Glomerular visceral epithelial cell (primary cell): ENCODE measurements around the gene TM9SF1.

ENCODE experiments used
- DNase-seq: peaks from one replicate; pipeline ENCODE4 v3.0.0-alpha.2; 2016; ENCODE audit errors: extremely low spot score

Gene TM9SF1

DNA sequence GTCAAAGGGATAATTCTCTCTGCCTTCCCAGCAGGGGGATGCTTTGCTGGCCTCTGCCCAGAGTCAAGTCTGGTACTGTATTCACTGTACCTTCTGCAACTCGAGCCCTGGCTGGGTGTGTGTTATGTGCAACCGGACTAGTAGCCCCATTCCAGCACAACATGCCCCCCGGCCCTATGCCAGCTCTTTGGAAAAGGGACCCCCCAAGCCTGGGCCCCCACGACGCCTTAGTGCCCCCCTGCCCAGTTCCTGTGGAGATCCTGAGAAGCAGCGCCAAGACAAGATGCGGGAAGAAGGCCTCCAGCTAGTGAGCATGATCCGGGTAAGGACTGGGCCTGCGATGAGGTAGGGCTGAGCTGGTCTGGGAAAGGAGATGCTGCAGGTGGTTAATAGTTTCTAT lies 44.7 kb downstream of the TM9SF1 start:
- DNase-seq = no peak

DNA sequence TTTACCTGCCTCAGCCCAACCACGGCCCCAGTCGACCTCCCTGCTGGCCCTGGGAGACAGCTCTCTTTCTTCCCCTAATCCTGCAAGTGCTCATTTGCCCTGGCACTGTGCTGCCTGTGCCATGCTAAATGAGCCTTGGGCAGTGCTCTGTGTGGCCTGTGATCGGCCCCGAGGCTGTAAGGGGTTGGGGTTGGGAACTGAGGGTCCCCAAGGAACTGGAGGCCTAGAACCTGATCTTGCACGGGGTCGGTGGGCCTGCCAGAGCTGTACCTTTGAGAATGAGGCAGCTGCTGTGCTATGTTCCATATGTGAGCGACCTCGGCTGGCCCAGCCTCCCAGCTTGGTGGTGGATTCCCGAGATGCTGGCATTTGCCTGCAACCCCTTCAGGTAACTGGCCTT lies 45.2 kb downstream of the TM9SF1 start:
- DNase-seq = no peak

DNA sequence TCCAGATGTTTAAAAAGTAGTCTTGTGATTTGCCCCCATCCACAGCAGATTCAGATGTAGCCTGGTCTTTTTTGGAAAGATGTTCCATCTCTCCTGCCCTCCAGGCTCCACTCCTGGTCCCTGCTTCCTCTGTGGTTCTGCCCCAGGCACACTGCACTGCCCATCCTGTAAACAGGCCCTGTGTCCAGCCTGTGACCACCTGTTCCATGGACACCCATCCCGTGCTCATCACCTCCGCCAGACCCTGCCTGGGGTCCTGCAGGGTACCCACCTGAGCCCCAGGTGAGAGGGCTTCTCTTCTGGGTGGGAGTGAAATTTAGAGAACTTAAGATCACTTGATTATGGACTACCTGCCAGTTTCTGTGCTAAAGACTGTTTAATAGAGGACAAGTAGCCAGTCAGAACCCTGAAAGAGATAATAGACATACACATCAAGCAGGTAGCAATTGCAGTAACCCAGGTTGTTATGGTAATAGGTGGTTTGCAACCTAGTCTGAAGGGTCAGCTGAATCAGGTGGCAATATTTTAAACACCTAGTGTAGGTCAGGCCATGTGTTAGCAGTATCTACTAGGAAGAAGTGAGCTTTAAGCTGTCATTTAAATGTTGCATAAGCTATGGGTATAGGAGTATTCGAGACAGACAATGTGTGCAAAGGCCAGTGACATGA lies 45.8 kb downstream of the TM9SF1 start:
- no peak for DNase-seq

DNA sequence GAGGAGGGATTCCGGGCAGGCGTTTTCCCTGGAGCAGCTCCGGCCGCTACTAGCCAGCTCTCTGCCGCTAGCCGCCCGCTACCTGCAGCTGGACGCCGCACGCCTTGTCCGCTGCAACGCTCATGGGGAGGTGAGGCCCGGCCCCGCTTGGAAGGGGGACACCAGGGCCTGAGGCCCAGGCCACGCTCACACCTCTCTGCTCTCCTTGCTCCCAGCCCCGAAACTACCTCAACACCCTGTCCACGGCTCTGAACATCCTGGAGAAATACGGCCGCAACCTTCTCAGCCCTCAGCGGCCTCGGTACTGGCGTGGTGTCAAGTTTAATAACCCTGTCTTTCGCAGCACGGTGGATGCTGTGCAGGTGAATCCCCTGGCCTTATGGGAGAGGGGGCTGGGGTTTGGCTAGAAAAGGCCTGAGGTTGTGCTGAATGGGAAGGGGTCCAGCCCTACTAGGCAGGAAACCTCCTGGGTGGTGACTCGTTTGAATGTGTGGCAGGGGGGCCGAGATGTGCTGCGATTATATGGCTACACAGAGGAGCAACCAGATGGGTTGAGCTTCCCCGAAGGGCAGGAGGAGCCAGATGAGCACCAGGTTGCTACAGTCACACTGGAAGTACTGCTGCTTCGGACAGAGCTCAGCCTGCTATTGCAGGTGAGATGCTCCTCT lies 47.3 kb downstream of the TM9SF1 start:
- no peak for DNase-seq

DNA sequence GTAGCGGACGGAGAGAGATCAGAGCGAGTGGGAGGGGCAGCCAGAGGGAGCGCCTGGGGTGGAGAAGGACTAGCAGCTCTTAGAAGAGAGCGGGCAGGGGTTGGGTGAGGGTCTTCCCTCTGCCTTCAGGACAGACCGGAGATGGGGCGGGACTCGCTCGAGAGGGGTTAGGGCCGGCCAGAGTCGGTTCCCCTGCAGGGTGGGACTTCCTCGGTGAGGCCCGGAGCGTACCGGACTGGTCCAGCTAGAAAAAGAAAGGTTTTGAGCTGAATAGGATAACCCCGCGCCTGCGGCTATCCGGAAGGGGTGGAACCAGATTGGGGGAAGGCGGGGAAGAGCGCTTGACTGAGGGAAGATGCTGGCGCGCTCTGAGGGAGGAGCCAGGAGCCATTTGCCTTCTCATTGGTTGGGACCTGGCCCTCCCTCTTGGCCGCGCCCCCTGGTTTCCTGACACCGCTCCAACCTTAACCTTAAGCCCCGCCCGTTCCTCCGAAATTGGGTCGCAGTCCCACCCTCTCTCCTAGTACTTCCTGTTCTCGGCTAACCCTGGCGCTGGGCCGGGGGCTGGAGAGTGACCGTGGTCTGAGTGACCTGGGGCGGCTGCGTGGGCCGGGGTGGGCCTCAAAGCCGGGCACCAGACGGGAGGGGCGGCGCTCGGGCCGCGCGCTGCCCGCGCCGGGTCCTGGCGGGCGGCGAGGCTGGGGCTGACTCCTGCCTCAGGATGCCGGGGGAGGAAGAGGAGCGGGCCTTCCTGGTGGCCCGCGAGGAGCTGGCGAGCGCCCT lies 48.1 kb downstream of the TM9SF1 start, which contains the start of gene RNF31:
Gene RNF31 (plus strand): TSS at position 521 of the 783 bp plus-strand sequence. CDS start 201 bp downstream, at position 722.
- DNase-seq = peak; percentile 98

DNA sequence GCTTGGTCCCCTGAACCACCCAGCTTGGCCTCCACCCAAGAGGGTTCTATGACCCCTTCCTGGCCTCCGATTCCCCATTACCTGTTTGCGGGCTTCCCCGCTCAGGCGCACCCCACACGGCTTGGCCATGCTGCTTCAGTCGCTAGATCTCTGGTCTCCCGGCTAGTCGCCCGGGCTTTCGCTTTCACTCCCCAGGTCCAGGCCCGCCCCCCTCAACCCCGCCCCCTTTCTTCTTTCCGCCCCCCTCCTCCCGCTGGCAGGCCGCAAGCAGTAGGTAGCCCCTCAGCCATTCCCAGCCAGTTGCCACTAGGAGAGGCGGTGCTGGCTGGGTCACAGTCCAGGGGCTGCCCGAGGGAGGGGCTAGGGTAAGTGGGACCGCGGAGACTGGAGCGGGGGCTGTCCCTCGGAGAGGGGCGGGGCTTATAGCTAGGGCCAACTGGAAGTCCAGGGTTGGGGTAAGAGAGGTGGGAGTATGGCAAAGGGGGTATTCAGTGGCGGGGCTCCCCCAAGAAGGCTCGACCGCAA lies 48.7 kb downstream of the TM9SF1 start, which contains the start of gene PSME2:
Gene PSME2 (minus strand): TSS at position 158 of the 525 bp plus-strand sequence. CDS start 29 bp downstream, at position 129.
- peak; percentile 99 for DNase-seq

DNA sequence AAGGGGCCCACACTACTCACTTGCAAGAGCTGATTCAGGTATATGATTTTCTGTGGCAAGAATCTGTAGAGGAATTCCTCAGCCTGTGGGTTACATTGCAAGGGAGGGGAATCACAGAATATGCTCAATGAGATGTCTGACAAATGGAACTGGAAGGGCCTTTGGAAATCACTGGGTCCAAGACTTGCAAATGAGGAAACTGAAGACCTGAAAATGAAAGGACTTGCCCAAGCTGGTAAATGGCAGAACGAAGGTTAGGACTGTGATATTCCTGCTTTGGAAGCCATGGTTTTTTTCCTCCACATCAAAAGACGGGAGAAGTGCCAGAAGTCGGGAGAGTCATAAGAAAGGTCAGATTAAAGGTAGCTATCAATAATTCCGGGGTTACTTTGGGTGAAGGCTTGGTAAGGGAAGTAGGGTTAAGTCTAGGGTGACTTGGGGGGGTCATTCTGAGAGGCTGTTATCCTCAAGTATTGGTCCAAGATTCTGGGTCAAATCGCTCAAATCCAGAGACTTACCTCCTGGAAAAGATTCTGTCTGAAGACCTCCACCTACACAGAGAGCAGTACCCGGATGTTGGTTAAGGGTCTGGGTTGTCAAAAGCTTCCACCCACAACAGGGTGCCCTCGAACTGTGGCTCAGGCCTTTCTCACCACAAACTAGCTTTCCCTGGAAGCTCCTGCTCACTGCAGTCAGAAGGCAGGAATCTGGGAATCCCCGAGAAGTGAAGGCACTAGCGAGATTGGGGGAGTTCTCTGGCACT lies 49.4 kb downstream of the TM9SF1 start:
- DNase-seq = no peak

DNA sequence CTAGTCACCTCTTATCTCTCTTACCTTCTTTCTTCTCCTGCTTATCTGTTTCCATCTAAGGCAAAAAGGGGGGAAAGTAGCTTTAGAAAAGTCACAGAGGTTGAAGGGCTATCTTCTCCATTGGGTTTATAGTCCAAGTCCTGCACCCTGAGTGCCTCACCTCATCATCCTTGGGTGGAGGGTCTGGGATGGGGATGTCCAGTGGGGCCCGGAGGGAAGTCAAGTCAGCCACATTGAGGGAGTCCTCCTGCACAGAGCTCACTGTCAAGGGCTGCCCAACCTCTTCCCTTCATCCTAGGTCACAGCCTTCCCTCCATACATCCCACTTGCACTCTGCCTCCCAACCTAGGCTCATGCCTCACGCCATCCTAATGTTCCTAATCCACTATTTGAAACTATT lies 50.0 kb downstream of the TM9SF1 start:
- no peak for DNase-seq

DNA sequence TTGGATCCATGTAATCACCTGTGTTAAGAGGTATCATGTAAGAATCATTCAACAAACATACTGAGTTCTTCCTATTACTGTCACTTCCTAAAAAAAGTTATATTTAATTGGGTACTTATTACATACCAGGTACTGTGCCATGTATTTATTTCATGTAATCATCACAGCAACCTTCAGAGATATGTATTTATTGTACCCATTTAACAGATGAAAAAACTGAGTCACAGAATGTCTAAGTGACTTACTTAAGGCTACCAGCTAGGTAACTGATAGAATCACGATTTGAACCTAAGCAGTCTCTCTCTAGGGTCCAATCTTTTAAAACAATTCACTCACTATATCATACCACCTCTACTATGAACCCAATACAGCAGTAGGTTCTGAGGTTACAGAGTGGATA lies 50.8 kb downstream of the TM9SF1 start:
- DNase-seq = no peak

DNA sequence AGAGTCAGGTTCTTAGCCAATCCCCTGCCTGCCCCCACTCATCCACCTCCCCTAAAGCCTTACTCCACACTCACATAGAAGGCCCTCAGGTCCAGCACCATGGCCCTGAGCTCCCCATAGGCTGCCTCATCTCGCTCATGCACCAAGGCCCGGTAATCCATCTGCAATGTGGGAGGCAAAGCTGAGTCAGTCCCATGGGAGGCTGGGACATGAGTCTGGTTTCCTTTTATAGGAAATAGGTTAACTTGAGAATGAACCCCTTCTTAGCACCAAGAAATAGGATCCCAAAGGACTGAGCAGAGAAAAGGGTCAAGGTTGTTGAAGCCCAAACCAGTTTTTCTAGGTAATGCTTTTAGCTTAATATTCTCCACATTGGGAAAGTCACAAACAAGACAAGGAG lies 51.7 kb downstream of the TM9SF1 start:
- DNase-seq = no peak

DNA sequence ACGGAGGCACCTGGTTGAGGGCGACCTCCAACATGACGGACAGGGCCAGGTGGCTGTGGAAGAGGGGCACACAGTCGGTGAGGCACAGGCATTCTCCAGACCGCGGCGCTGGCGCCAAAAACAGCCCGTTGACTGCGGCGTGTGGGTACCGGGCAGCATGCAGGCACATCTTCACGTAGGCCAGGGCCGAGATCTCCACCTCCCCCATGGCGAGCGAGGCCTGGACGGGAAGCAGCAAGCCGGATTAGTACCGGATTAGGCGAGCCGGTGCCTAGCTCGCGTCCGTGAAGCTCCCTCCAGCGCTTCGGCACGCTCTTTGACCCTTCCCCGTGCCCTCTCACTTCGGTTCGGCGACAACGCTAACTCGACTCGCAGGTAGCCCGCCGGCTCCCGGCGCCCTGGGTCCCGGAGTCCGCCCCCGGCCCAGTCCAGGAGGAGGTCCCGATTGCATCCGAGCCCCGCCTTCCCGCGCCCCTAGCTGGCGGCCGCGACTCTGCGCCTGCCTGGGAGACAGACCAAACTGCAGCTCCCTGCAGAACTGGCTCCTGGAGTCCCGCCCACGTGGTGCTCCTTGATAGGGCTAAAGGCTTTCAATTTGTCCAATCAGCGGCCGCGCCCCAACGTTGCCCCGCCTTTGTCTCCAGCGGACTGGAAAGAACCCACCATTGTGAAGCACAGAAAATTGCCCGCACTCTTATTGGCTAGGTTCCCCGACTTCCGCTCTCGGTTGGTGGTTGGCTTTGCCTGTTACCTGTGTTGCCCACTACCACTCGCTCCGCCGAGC lies 54.0 kb downstream of the TM9SF1 start, which contains the start of gene EMC9:
Gene EMC9 (minus strand): TSS at position 495 of the 784 bp plus-strand sequence. CDS start 287 bp downstream, at position 208.
- peak; percentile 100 for DNase-seq

DNA sequence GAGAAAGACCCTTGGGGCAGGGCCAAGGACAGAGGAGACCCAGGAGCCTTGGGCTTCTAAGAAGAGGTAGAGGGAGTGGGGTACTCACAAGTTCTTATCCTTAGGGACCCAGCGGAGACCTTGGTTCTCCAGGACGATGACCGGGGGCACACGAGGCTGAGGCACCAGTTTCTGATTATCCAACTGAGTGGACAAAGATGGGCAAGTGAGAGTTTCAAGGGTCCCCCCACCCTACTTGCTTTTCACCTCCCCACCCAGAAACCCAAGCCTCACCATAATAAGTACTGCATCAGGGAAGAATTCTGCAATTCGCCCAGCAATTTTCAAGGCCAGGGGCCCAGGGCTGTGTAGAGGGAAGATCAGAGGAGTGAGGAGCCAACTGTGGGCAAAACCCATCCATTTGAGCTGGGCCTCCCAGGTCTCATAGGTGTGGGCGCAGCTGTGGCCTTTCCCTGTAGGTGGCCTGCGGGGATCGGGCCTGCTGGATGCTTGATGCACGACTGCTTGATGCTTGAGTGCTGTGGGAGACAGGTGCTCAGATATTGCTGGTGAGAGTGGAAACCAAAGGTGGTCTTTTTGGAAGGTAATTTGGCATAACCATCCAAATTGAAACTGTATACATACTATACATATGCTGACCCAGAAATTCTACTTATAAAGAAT lies 55.8 kb downstream of the TM9SF1 start:
- no peak for DNase-seq
